ENCODE data around the gene KLHL17. TPM values are rescaled to one million over a fixed set of nuclear protein-coding genes. Genes with fewer than 3 reads are reported as not detected.
A peak's percentile ranks its signal among the peaks of the same experiment; 100 is the strongest.

KLHL17 gene
- total RNA-seq, 1 experiment from 2014 or later, result 32.1 TPM

GRCh38 chr1:915295-916172 lies 44.9 kb upstream of the KLHL17 start:
- Histone ChIP-seq H3K4me2 (ENCODE audit: low read length) (no peak overlapping the region), H3K9me2 (replicated peaks; ENCODE audit: low read length) (no peaks in the 10 kb centered on the region), H4K20me1 (ENCODE audit: low read length) (no peaks in the 10 kb centered on the region), H2AFZ (ENCODE audit: low read length) (no peak overlapping the region), H3F3A (ENCODE audit: low read length, unreplicated experiment) (no peaks in the 10 kb centered on the region), H3K4me1 (ENCODE audit: insufficient read depth, low read length) (peaks cover 3% of the 10 kb centered on the region), H3K79me2 (ENCODE audit: low read length) (no peaks in the 10 kb centered on the region), H3K4me3 (ENCODE audit: low read length) (no peak overlapping the region), H3K9ac (ENCODE audit: low read length) (no peak overlapping the region), H3K9me3 (ENCODE audit: low read length) (no peaks in the 10 kb centered on the region), H3K27ac (ENCODE audit: low read length) (no peak overlapping the region), H3K36me3 (ENCODE audit: low read depth, low read length) (no peaks in the 10 kb centered on the region), H3K27me3 (ENCODE audit: low read length) (peaks cover 54% of the 10 kb centered on the region)
- CTCF ChIA-PET, result no interaction called here
- ATAC-seq (no peak), DNase-seq (no peak)
- TF ChIP-seq EZH2phosphoT487 (IDR thresholded peaks at IDR 0.05; ENCODE audit: borderline replicate concordance, low read length) (no peak), CTCF (conservative IDR thresholded peaks at IDR 0.05; ENCODE audit: low read depth, low read length) (no peak)
- no TSS peak for BruUV-seq (replicated peaks)
- POLR2A ChIA-PET (ENCODE audit: unreplicated experiment), result no interaction called here
- intact Hi-C loops (cut with micrococcal nuclease), result no loop called here

GRCh38 chr1:916173-917075 lies 44.0 kb upstream of the KLHL17 start:
- H3K79me2 ChIP-seq (ENCODE audit: low read length), result no peaks in the 10 kb centered on the region
- no peaks in the 10 kb centered on the region for H3K9me2 ChIP-seq (replicated peaks; ENCODE audit: low read length)
- no TSS peak for BruUV-seq (replicated peaks)
- no peak overlapping the region for H3K4me2 ChIP-seq (ENCODE audit: low read length)
- DNase-seq (no peak), ATAC-seq (no peak)
- no peaks in the 10 kb centered on the region for H3K36me3 ChIP-seq (ENCODE audit: low read depth, low read length)
- H3K27me3 ChIP-seq (ENCODE audit: low read length), result peaks cover 60% of the 10 kb centered on the region
- no peak overlapping the region for H3K4me3 ChIP-seq (ENCODE audit: low read length)
- H3K9ac ChIP-seq (ENCODE audit: low read length), result no peak overlapping the region
- H3F3A ChIP-seq (ENCODE audit: low read length, unreplicated experiment), result no peaks in the 10 kb centered on the region
- ChIA-PET CTCF (no interaction called here), POLR2A (ENCODE audit: unreplicated experiment) (no interaction called here)
- peaks cover 1% of the 10 kb centered on the region for H3K4me1 ChIP-seq (ENCODE audit: insufficient read depth, low read length)
- no peaks in the 10 kb centered on the region for H4K20me1 ChIP-seq (ENCODE audit: low read length)
- peak; percentile 26; the same call in 1 of the 2 replicates for TF ChIP-seq EZH2phosphoT487 (IDR thresholded peaks at IDR 0.05; ENCODE audit: borderline replicate concordance, low read length)
- peak; percentile 68 for TF ChIP-seq EZH2 (IDR thresholded peaks at IDR 0.05; ENCODE audit: low read length, unreplicated experiment)
- TF ChIP-seq CTCF (conservative IDR thresholded peaks at IDR 0.05; ENCODE audit: low read depth, low read length), result no peak
- no peak overlapping the region for H3K27ac ChIP-seq (ENCODE audit: low read length)
- H2AFZ ChIP-seq (ENCODE audit: low read length), result no peak overlapping the region
- intact Hi-C loops (cut with micrococcal nuclease), result no loop called here
- no peaks in the 10 kb centered on the region for H3K9me3 ChIP-seq (ENCODE audit: low read length)

Measured in PC-3 (cell line).